H1 (cell line): Measurements from ENCODE around the gene KIAA0586. TPM values are rescaled to one million over a fixed set of nuclear protein-coding genes. Genes with fewer than 3 reads are reported as not detected.

Experiments
- CTCF ChIA-PET: fragments of 300-600 bp; sonication (Branson Sonifier 250); formaldehyde crosslinking; loops from one replicate; lab custom pipeline; 2021; ENCODE audit not compliant: partially characterized antibody; lab: Charles Lee
- POLR2A ChIA-PET: fragments of 300-600 bp; sonication (Branson Sonifier 250); formaldehyde crosslinking; loops from one replicate; lab custom pipeline; 2021; ENCODE audit warnings: inconsistent platforms; ENCODE audit not compliant: partially characterized antibody; lab: Charles Lee
- DNase-seq, 2 experiments: peaks; one replicate each; pipeline versions ENCODE4 v3.0.0 to v3.0.0-alpha.2; 2010 to 2022; ENCODE audit warnings: low spot score in 2 of 2, low read depth in 1 of 2, mixed read lengths in 1 of 2
- FAIRE-seq: peaks from 2 replicates; lab custom pipeline; 2011; peaks lifted over from hg19 to GRCh38; lab: Jason Lieb, UNC
- H2AFZ ChIP-seq: 2 replicates; pipeline ENCODE4 v1.8.1; 2012; ENCODE audit warnings: low read length, inconsistent platforms
- H2AK5ac ChIP-seq: 2 replicates; pipeline ENCODE4 v1.6.1; 2013; ENCODE audit warnings: low read depth, low read length
- H2BK120ac ChIP-seq: replicated peaks from 2 replicates; pipeline ENCODE3; 2013; ENCODE audit warnings: low read depth, low read length, inconsistent platforms
- H2BK12ac ChIP-seq: 2 replicates; pipeline ENCODE4 v1.6.1; 2013; ENCODE audit warnings: low read depth, low read length
- H2BK15ac ChIP-seq: 2 replicates; pipeline ENCODE4 v1.6.1; 2013; ENCODE audit warnings: low read length
- H2BK20ac ChIP-seq: 2 replicates; pipeline ENCODE4 v1.6.1; 2013; ENCODE audit warnings: low read length
- H2BK5ac ChIP-seq: 2 replicates; pipeline ENCODE4 v1.6.1; 2013; ENCODE audit warnings: low read depth, low read length
- H3K14ac ChIP-seq: 2 replicates; pipeline ENCODE4 v1.6.1; 2013; ENCODE audit warnings: inconsistent platforms; ENCODE audit not compliant: insufficient read length
- H3K18ac ChIP-seq: 2 replicates; pipeline ENCODE4 v1.6.1; 2013; ENCODE audit warnings: low read length; ENCODE audit errors: extremely low read depth
- H3K23ac ChIP-seq: 2 replicates; pipeline ENCODE4 v1.6.1; 2013; ENCODE audit warnings: inconsistent platforms; ENCODE audit not compliant: insufficient read length
- H3K23me2 ChIP-seq: 2 replicates; pipeline ENCODE4 v1.6.1; 2013; ENCODE audit warnings: low read depth, low read length
- H3K27ac ChIP-seq: 2 replicates; pipeline ENCODE4 v1.6.1; 2011; ENCODE audit warnings: low read depth, low read length, inconsistent platforms
- H3K27me3 ChIP-seq, 4 experiments: replicated peaks in 1 of 4; 1 replicate in 1 of 4; 2 replicates in 3 of 4; pipeline versions ENCODE4 v1.6.1 to v1.8.1; 2011 to 2013; ENCODE audit warnings: low read length in 3 of 4, mild to moderate bottlenecking in 3 of 4, inconsistent platforms in 2 of 4, mixed read lengths in 2 of 4, moderate library complexity in 1 of 4; ENCODE audit not compliant: control insufficient read depth in 3 of 4, insufficient read depth in 3 of 4; ENCODE audit errors: extremely low read depth in 1 of 4
- H3K36me3 ChIP-seq, 4 experiments: 2 replicates each; pipeline versions ENCODE4 v1.6.1 to v1.8.1; 2011 to 2013; ENCODE audit warnings: mild to moderate bottlenecking in 4 of 4, low read length in 3 of 4, moderate library complexity in 2 of 4, control low read depth in 1 of 4, inconsistent platforms in 1 of 4; ENCODE audit not compliant: insufficient read depth in 4 of 4, control insufficient read depth in 2 of 4
- H3K4ac ChIP-seq: replicated peaks from 2 replicates; pipeline ENCODE3; 2013; ENCODE audit warnings: low read length, low read depth, mixed read lengths, inconsistent platforms; ENCODE audit not compliant: insufficient read length
- H3K4me1 ChIP-seq, 4 experiments: replicated peaks in 1 of 4; 1 replicate in 1 of 4; 2 replicates in 3 of 4; pipeline versions ENCODE4 v1.6.1 to v1.8.1; 2011 to 2013; ENCODE audit warnings: low read length in 3 of 4, inconsistent platforms in 2 of 4, mixed read lengths in 1 of 4; ENCODE audit not compliant: insufficient read depth in 4 of 4, control insufficient read depth in 3 of 4
- H3K4me2 ChIP-seq, 2 experiments: 2 replicates each; pipeline versions ENCODE4 v1.6.1 to v1.8.1; 2011 to 2013; ENCODE audit warnings: low read depth in 2 of 2, low read length in 2 of 2, control low read depth in 1 of 2, inconsistent platforms in 1 of 2, mild to moderate bottlenecking in 1 of 2; ENCODE audit not compliant: insufficient read depth in 1 of 2
- H3K4me3 ChIP-seq, 4 experiments: fragments of 200-600, 300-600 bp in 1 of 4; sonication (generic), shearing (Covaris generic), sonication (Bioruptor Twin) in 1 of 4; 2 replicates each; pipeline versions ENCODE4 v1.5.1 to v1.8.1; 2011 to 2016; ENCODE audit warnings: low read length in 4 of 4, low read depth in 3 of 4, control low read depth in 2 of 4, inconsistent platforms in 2 of 4, mild to moderate bottlenecking in 2 of 4, mixed read lengths in 1 of 4, moderate library complexity in 1 of 4; ENCODE audit not compliant: insufficient read depth in 2 of 4; ENCODE audit errors: extremely low read depth in 1 of 4
- H3K56ac ChIP-seq: replicated peaks from 2 replicates; pipeline ENCODE3; 2013; ENCODE audit warnings: low read depth, mild to moderate bottlenecking, mixed read lengths, low read length, inconsistent platforms; ENCODE audit not compliant: insufficient read length
- H3K79me1 ChIP-seq: 2 replicates; pipeline ENCODE4 v1.6.1; 2013; ENCODE audit warnings: low read depth, low read length, control low read depth
- H3K79me2 ChIP-seq, 2 experiments: 2 replicates each; pipeline versions ENCODE4 v1.6.1 to v1.8.1; 2012 to 2013; ENCODE audit warnings: low read length in 2 of 2, mild to moderate bottlenecking in 2 of 2, inconsistent platforms in 1 of 2; ENCODE audit not compliant: insufficient read depth in 2 of 2, control insufficient read depth in 1 of 2
- H3K9ac ChIP-seq, 4 experiments: replicated peaks in 1 of 4; 1 replicate in 1 of 4; 2 replicates in 3 of 4; pipeline versions ENCODE4 v1.6.1 to v1.8.1; 2011 to 2013; ENCODE audit warnings: low read depth in 3 of 4, low read length in 3 of 4, control low read depth in 2 of 4, mild to moderate bottlenecking in 2 of 4, moderate library complexity in 2 of 4, inconsistent platforms in 1 of 4; ENCODE audit errors: extremely low read depth in 1 of 4
- H3K9me3 ChIP-seq, 2 experiments: 2 replicates each; pipeline versions ENCODE4 v1.6.1 to v1.8.1; 2012 to 2013; ENCODE audit warnings: mild to moderate bottlenecking in 2 of 2, moderate library complexity in 2 of 2, control low read depth in 1 of 2, inconsistent platforms in 1 of 2, low read depth in 1 of 2, low read length in 1 of 2, mixed read lengths in 1 of 2; ENCODE audit not compliant: insufficient read depth in 2 of 2
- H4K20me1 ChIP-seq, 2 experiments: replicated peaks in 1 of 2; 2 replicates each; pipeline versions ENCODE3 to v1.8.1; 2011 to 2013; ENCODE audit warnings: inconsistent platforms in 2 of 2, low read length in 2 of 2, mild to moderate bottlenecking in 1 of 2; ENCODE audit not compliant: insufficient read depth in 2 of 2, control insufficient read depth in 1 of 2
- H4K5ac ChIP-seq: 2 replicates; pipeline ENCODE4 v1.6.1; 2013; ENCODE audit warnings: low read length, low read depth, mixed read lengths, inconsistent platforms; ENCODE audit not compliant: insufficient read length
- H4K8ac ChIP-seq: 2 replicates; pipeline ENCODE4 v1.8.0; 2013; ENCODE audit warnings: mild to moderate bottlenecking, moderate library complexity, low read length, inconsistent platforms; ENCODE audit not compliant: insufficient read depth; ENCODE audit errors: extremely low read depth
- H4K91ac ChIP-seq: replicated peaks from 2 replicates; pipeline ENCODE3; 2013; ENCODE audit warnings: low read length, mixed read lengths, inconsistent platforms; ENCODE audit not compliant: insufficient read length
- CHD2 ChIP-seq: IDR thresholded peaks from 2 replicates; pipeline ENCODE4 v1.6.1; 2012; ENCODE audit warnings: low read length, improper control_type of control experiment
- EP300 ChIP-seq, 2 experiments: IDR thresholded peaks; 1 replicate in 1 of 2; 2 replicates in 1 of 2; pipeline ENCODE4 v1.6.1; 2011 to 2012; ENCODE audit warnings: low read depth in 2 of 2, low read length in 2 of 2, mild to moderate bottlenecking in 2 of 2, borderline replicate concordance in 1 of 2, inconsistent platforms in 1 of 2, moderate library complexity in 1 of 2
- GTF2F1 ChIP-seq: IDR thresholded peaks from 2 replicates; pipeline ENCODE4 v1.6.1; 2012; ENCODE audit warnings: low read depth, low read length, improper control_type of control experiment, borderline replicate concordance
- HDAC6 ChIP-seq: IDR thresholded peaks from one replicate; pipeline ENCODE4 v1.7.1; 2012; ENCODE audit warnings: low read depth, mild to moderate bottlenecking, inconsistent platforms, low read length, moderate library complexity
- NRF1 ChIP-seq: IDR thresholded peaks from 2 replicates; pipeline ENCODE4 v1.6.1; 2011; ENCODE audit warnings: mild to moderate bottlenecking, low read depth, low read length, improper control_type of control experiment
- RFX5 ChIP-seq: IDR thresholded peaks from 2 replicates; pipeline ENCODE4 v1.6.1; 2011; ENCODE audit warnings: low read depth, low read length, improper control_type of control experiment, borderline replicate concordance
- RNF2 ChIP-seq: fragments of 200-900, 300-1000 bp; sonication (generic); IDR thresholded peaks from 2 replicates; pipeline ENCODE4 v1.7.1; 2016; ENCODE audit warnings: borderline replicate concordance, low read depth, mild to moderate bottlenecking, antibody characterized with exemption, low read length; ENCODE audit not compliant: poor library complexity, severe bottlenecking; ENCODE audit errors: missing control alignments
- RXRA ChIP-seq: IDR thresholded peaks from 2 replicates; pipeline ENCODE4 v1.6.1; 2011; ENCODE audit warnings: low read depth, mild to moderate bottlenecking, low read length, moderate library complexity; ENCODE audit not compliant: insufficient read depth
- SAP30 ChIP-seq: fragments of 300-600 bp; sonication (generic); IDR thresholded peaks from 2 replicates; pipeline ENCODE4 v1.7.1; 2012; ENCODE audit warnings: low read length, moderate library complexity, mild to moderate bottlenecking, inconsistent platforms; ENCODE audit not compliant: insufficient read depth, insufficient replicate concordance
- SIRT6 ChIP-seq: IDR thresholded peaks from one replicate; pipeline ENCODE4 v1.7.1; 2012; ENCODE audit warnings: low read length, inconsistent platforms
- SP1 ChIP-seq: IDR thresholded peaks from 2 replicates; pipeline ENCODE4 v1.6.1; 2011; ENCODE audit warnings: low read depth, low read length
- SRF ChIP-seq: IDR thresholded peaks from 2 replicates; pipeline ENCODE4 v1.6.1; 2011; ENCODE audit warnings: mild to moderate bottlenecking, low read depth, low read length, moderate library complexity
- SUZ12 ChIP-seq: fragments of 200-600 bp; sonication (generic); IDR thresholded peaks from 2 replicates; pipeline ENCODE4 v1.6.1; 2012; ENCODE audit warnings: mild to moderate bottlenecking, inconsistent platforms, low read length, moderate library complexity, mixed read lengths
- WGBS, 2 experiments: shearing (Covaris generic) in 1 of 2; methylation state at CpG; one replicate each; pipeline versions ENCODE4 v1.1.6 to v1.1.7; 2013 to 2015; ENCODE audit warnings: low lambda C conversion rate in 2 of 2, mixed read lengths in 2 of 2, inconsistent platforms in 1 of 2, low coverage in 1 of 2, missing lambda C conversion rate in 1 of 2; ENCODE audit not compliant: insufficient replicate concordance in 2 of 2, insufficient coverage in 1 of 2, insufficient read length in 1 of 2; ENCODE audit errors: extremely low coverage in 1 of 2, missing lambda C conversion rate in 1 of 2; 5-methylcytosine and 5-hydroxymethylcytosine counted together
- polyA plus RNA-seq, 7 experiments: library from polyadenylated mRNA; depleted of rRNA in 3 of 7; stranded (reverse) in 5 of 7; unstranded in 2 of 7; fragments of >200 nt in 5 of 7; fragments of 200-250 nt in 2 of 7; gene quantifications; 1 replicate in 5 of 7; 2 replicates in 1 of 7; 4 replicates in 1 of 7; pipeline versions ENCODE4 v1.2.1 to v1.2.3, GENCODE V29; 2011 to 2013; ENCODE audit warnings: missing spikeins in 2 of 7, mixed read lengths in 2 of 7
- total RNA-seq: library from RNA; stranded (reverse); fragmentation: NEBNext Ultra II Directional; extraction: Animal tissue kit (Norgen Biotek cat#: 25700); gene quantifications from 2 replicates; pipeline ENCODE4 v1.2.1, GENCODE V29; 2021
- TF ChIP-seq, protein P1 (sequence below): IDR thresholded peaks from 2 replicates; pipeline ENCODE4 v1.6.1; 2011; ENCODE audit warnings: low read depth, mild to moderate bottlenecking, low read length; ENCODE audit not compliant: insufficient read depth

Gene KIAA0586
- total and polyA plus RNA-seq, 2 of the 8 experiments (the other 6 are each of a cell fraction or from before 2014, with no cell fraction given): 7.2 to 24.8 TPM

DNA sequence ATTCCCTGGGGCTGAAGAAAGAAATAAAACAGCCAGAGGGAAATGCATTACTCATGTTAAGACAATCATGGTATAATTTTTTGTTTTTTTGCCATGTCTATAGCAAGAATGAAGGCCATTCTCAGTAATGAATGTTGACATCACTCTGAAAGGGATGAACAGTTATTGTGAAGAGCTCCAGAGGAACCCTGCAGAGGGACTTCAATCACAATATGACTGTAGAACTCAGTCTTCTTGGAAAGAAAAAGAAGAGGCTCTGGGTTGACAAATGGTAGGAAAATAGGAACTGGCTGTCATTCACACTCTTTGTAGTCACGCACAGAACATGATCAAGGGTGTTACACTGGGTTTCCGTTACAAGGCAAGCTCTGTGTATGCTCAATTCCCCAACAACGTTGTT is 136.5 kb downstream of the KIAA0586 start:
- no peaks in the 10 kb centered on the region for H3K4me1 ChIP-seq
- DNase-seq (no peak), FAIRE-seq (no peak)
- no peaks in the 10 kb centered on the region for H3K79me1 ChIP-seq
- no peak overlapping the region for H4K8ac ChIP-seq
- H2BK5ac ChIP-seq: no peak overlapping the region
- H4K91ac ChIP-seq: no peak overlapping the region
- no peak overlapping the region; a peak in 1 of 7 replicates for H3K9ac ChIP-seq
- no peak overlapping the region for H3K18ac ChIP-seq
- ChIA-PET POLR2A (no interaction called here), CTCF (interaction anchor here (0.6 to 2.3 kb wide), 6 partner anchors 9 to 79 kb away, joined by 3 to 7 read pairs (median 3); no protein-coding TSS in a partner anchor)
- H2AK5ac ChIP-seq: no peak overlapping the region
- H3K79me2 ChIP-seq: no peaks in the 10 kb centered on the region
- no peak overlapping the region for H3K4me3 ChIP-seq
- H2AFZ ChIP-seq: no peak overlapping the region
- H3K4ac ChIP-seq: no peak overlapping the region
- H3K9me3 ChIP-seq: no peaks in the 10 kb centered on the region
- no peaks in the 10 kb centered on the region for H3K23me2 ChIP-seq
- no peak overlapping the region for H2BK15ac ChIP-seq
- 98% methylated on average over 3 of the region's 3 CpGs; no CpG with 5 or more reads in 1 of the 2 experiments for WGBS, 2 experiments
- no peak overlapping the region for H3K4me2 ChIP-seq
- no peak overlapping the region for H3K56ac ChIP-seq
- H3K27me3 ChIP-seq: no peaks in the 10 kb centered on the region
- H4K20me1 ChIP-seq: no peaks in the 10 kb centered on the region
- H3K27ac ChIP-seq: no peak overlapping the region
- no peak overlapping the region for H3K14ac ChIP-seq
- no peak overlapping the region for H2BK12ac ChIP-seq
- H3K23ac ChIP-seq: no peak overlapping the region
- no peak overlapping the region for H4K5ac ChIP-seq
- H2BK120ac ChIP-seq: no peak overlapping the region
- H3K36me3 ChIP-seq: no peaks in the 10 kb centered on the region
- no peak overlapping the region for H2BK20ac ChIP-seq
- TF ChIP-seq RXRA (no peak), GTF2F1 (no peak), EP300 (IDR thresholded peaks at IDR 0.05; ENCODE audit: borderline replicate concordance in 1 of 2, low read depth in 2 of 2, low read length in 2 of 2) (no peak), CHD2 (no peak), RNF2 (no peak), SP1 (no peak), NRF1 (no peak), SUZ12 (no peak), RFX5 (no peak), SRF (no peak), SAP30 (no peak), HDAC6 (no peak), SIRT6 (no peak)
- TF ChIP-seq, protein P1, sequence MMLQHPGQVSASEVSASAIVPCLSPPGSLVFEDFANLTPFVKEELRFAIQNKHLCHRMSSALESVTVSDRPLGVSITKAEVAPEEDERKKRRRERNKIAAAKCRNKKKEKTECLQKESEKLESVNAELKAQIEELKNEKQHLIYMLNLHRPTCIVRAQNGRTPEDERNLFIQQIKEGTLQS: no peak
